ENCODE results near the gene DDR1.

DDR1 gene

GRCh38 chr6:30875244-30876038 lies 8.9 kb upstream of the DDR1 start:
- H3K4me3 ChIP-seq: no peak overlapping the region
- intact Hi-C loops (cut with DNase I; ENCODE audit: low total_unique reads): loop anchor here (5.0 kb wide), 1 partner anchor 193 kb away; no protein-coding TSS in a partner anchor
- H3K36me3 ChIP-seq: no peaks in the 10 kb centered on the region
- no peak overlapping the region for H3K27ac ChIP-seq
- H3K4me1 ChIP-seq: peaks cover 0 to 21% (median 12%) of the 10 kb centered on the region in 4 donors
- TF ChIP-seq CTCF (IDR thresholded peaks at IDR 0.05): no peak
- no peaks in the 10 kb centered on the region for H3K9me3 ChIP-seq
- DNase-seq: no peak
- no peaks in the 10 kb centered on the region for H3K27me3 ChIP-seq

- Histone ChIP-seq H3K4me3 (no peak overlapping the region), H3K27ac (peak overlapping the region; percentile 71 to 85), H3K36me3 (no peaks in the 10 kb centered on the region), H3K4me1 (peaks cover 0 to 26% (median 12%) of the 10 kb centered on the region in 4 donors), H3K9me3 (no peaks in the 10 kb centered on the region), H3K27me3 (no peaks in the 10 kb centered on the region)
- TF ChIP-seq CTCF (IDR thresholded peaks at IDR 0.05): no peak
- peak in 1 of 2 donors; percentile 62 for DNase-seq
- intact Hi-C loops (cut with DNase I; ENCODE audit: low total_unique reads): loop anchor here (5.0 kb wide), 1 partner anchor 194 kb away; no protein-coding TSS in a partner anchor
Measured at GRCh38 chr6:30876039-30876730, 8.1 kb upstream of the DDR1 start.

DNA sequence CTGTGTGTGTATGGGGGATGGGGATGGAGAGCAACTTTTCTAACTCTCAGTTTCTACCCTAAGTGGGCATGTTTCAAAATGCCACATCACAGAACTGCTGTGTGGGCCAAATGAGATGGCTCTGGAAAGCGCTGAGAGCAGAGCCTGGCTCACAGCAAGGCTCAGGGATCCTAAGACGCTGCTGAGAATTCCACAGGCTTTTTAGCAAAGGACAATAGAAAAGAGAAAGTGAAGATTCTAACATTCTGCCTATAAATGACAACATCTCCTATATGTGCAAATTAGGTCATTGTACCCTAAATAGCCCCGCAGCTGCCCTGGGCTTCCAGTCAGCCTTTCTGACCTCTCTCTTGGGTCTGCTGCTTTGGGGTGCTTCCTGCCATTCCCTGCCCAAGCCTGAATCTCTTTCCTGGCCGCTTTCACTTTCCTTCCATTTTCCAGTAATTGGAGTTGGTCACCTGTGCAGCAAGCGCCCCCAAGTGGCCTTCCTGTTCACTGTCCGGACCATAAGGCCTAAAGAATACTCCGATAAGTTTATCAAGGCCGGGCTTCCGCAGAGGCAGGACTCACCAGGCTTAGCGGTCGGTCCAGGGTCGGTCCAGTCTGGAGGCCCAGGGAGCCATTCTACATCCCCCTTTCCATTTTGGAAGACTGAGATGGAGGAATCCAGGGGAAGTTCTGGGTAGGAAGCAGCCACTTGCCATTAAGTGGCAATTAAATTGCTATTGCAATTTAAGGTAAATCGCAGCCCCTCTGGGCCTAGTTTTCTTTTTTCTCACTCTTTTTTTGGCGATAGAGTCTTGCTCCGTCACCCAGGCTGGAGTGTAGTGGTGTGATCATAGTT lies 6.7 kb upstream of the DDR1 start:
- H3K27ac ChIP-seq: peak overlapping the region; percentile 71 to 85
- intact Hi-C loops (cut with DNase I; ENCODE audit: low total_unique reads): loop anchor here (5.0 kb wide), 1 partner anchor 195 kb away; no protein-coding TSS in a partner anchor
- peaks cover 0 to 39% (median 15%) of the 10 kb centered on the region in 4 donors for H3K4me1 ChIP-seq
- TF ChIP-seq CTCF (IDR thresholded peaks at IDR 0.05): peak; percentile 87 to 95
- peak; percentile 94 to 95 for DNase-seq
- no peaks in the 10 kb centered on the region for H3K9me3 ChIP-seq
- peak overlapping the region; percentile 44 to 46 for H3K4me3 ChIP-seq
- H3K36me3 ChIP-seq: no peaks in the 10 kb centered on the region
- H3K27me3 ChIP-seq: no peaks in the 10 kb centered on the region

DNA sequence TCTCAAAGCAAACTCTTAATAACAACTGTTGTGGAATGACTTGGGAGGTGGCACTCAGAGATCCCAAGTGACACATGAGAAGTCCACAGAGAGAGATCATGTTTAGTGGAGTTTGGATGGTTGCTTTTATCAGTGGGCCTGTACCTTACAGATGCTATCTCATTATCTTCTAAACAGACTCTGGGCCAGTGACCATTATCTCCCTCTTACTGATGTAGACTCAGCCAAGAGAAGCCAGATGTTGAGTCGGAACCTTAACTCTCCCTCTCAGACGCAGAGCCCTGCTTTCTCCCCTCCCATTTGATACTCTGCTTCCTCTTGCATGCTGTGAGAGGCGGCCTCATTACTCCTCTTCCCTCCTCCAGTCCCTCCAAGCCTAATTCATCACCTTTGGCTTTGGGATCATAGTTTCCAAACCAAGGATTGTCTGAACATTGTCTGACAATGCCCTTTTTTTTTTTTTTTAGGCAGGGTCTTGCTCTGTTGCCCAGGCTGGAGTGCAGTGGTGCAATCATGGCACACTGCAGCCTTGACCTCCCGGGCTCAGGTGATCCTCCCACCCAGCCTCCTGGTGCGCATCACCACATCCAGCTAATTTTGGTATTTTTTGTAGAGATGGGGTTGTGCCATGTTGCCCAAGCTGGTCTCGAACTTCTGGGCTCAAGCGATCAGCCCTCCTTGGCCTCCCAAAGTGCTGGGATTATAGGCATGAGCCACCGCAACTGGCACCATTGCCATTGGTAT lies 4.5 kb upstream of the DDR1 start:
- TF ChIP-seq CTCF (IDR thresholded peaks at IDR 0.05): no peak
- Histone ChIP-seq H3K27ac (no peak overlapping the region), H3K9me3 (no peaks in the 10 kb centered on the region), H3K4me1 (peaks cover 0 to 57% (median 29%) of the 10 kb centered on the region in 4 donors), H3K36me3 (no peaks in the 10 kb centered on the region), H3K4me3 (no peak overlapping the region), H3K27me3 (no peaks in the 10 kb centered on the region)
- DNase-seq: no peak
- intact Hi-C loops (cut with DNase I; ENCODE audit: low total_unique reads): loop anchor here (5.0 kb wide), 3 partner anchors 53 to 198 kb away; partner anchors contain the start of genes FLOT1 and IER3

All from tibial artery (tissue), 4 donors.